Measurements from ENCODE around the gene HS6ST3. TPM values are rescaled to one million over a fixed set of nuclear protein-coding genes. Genes with fewer than 3 reads are reported as not detected.

The HS6ST3 gene
- total RNA-seq, 1 experiment from 2014 or later, result 1.2 TPM

DNA sequence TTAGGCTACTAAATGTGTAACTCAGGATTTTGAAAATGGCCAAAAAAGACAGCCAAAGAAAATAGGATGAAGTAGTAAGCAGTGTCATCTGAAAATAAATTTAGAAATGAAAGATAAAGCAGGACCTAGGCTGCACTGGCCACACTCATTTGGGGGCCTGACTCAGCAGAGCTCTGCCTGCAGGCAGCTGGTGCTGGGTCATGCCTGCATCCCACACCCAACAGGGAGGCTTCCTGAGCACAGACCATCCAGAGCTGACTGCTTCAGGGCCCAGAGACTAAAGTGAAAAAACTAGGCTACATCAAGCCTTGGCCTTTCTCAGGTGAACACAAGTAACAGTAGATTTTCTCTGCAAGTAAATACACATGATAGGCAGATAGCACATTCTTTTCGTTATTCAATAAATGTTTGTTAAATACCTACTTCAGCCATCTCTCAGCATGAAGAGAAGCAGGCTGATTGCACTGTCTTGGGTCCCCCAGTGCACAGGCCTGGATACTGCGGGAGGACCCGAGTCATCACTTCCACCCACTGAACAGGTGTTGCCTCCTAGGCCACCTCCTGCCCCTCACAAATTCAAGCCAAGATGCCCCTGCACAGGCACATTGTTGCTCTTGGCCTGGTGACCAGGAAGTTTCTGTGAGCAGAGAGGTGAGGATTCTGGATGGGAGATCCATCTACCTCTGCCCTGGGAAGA lies 620.4 kb downstream of the HS6ST3 start (continued):
- TF ChIP-seq, protein P1, sequence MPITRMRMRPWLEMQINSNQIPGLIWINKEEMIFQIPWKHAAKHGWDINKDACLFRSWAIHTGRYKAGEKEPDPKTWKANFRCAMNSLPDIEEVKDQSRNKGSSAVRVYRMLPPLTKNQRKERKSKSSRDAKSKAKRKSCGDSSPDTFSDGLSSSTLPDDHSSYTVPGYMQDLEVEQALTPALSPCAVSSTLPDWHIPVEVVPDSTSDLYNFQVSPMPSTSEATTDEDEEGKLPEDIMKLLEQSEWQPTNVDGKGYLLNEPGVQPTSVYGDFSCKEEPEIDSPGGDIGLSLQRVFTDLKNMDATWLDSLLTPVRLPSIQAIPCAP (CRISPR knock-in tag; IDR thresholded peaks at IDR 0.05), result no peak
- no peak for TF ChIP-seq EMX1 (CRISPR knock-in tag; IDR thresholded peaks at IDR 0.05)

DNA sequence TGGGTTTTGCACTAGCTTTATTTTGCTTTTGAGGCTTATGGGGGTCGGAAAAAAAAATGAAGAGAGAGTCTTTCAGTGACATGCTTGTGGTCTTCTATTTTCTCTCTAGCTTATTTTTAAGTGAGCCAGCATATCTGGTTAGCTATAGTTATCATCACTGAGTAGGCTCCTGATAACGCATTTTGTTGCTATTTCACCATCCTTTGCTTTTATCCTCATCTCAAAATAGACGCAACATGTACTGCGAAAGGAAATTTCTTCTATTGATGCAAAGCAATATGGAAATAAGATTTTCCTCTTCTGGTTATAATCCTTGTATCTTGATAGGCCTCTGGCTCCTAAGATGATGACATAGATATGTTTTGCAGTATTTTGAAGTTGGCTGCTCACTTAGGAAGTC lies 630.5 kb downstream of the HS6ST3 start:
- no peaks in the 10 kb centered on the region for H3K27me3 Mint-ChIP-seq (ENCODE audit: low read depth)
- CTCF ChIA-PET, result no interaction called here
- TF ChIP-seq GABPB1 (CRISPR knock-in tag; IDR thresholded peaks at IDR 0.05), result no peak
- TF ChIP-seq, protein P2, sequence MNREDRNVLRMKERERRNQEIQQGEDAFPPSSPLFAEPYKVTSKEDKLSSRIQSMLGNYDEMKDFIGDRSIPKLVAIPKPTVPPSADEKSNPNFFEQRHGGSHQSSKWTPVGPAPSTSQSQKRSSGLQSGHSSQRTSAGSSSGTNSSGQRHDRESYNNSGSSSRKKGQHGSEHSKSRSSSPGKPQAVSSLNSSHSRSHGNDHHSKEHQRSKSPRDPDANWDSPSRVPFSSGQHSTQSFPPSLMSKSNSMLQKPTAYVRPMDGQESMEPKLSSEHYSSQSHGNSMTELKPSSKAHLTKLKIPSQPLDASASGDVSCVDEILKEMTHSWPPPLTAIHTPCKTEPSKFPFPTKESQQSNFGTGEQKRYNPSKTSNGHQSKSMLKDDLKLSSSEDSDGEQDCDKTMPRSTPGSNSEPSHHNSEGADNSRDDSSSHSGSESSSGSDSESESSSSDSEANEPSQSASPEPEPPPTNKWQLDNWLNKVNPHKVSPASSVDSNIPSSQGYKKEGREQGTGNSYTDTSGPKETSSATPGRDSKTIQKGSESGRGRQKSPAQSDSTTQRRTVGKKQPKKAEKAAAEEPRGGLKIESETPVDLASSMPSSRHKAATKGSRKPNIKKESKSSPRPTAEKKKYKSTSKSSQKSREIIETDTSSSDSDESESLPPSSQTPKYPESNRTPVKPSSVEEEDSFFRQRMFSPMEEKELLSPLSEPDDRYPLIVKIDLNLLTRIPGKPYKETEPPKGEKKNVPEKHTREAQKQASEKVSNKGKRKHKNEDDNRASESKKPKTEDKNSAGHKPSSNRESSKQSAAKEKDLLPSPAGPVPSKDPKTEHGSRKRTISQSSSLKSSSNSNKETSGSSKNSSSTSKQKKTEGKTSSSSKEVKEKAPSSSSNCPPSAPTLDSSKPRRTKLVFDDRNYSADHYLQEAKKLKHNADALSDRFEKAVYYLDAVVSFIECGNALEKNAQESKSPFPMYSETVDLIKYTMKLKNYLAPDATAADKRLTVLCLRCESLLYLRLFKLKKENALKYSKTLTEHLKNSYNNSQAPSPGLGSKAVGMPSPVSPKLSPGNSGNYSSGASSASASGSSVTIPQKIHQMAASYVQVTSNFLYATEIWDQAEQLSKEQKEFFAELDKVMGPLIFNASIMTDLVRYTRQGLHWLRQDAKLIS (CRISPR knock-in tag; IDR thresholded peaks at IDR 0.05; ENCODE audit: borderline replicate concordance), result no peak
- no peak for TF ChIP-seq IRF2 (CRISPR knock-in tag; IDR thresholded peaks at IDR 0.05; ENCODE audit: borderline replicate concordance, low read depth)
- H3K4me1 Mint-ChIP-seq, result no peaks in the 10 kb centered on the region
- no peaks in the 10 kb centered on the region for H3K36me3 Mint-ChIP-seq
- no peak overlapping the region for H3K4me3 Mint-ChIP-seq
- H3K27ac Mint-ChIP-seq, result no peak overlapping the region
- POLR2A ChIA-PET, result no interaction called here
- H3K9me3 Mint-ChIP-seq, result no peaks in the 10 kb centered on the region
- no peak for ATAC-seq
- DNase-seq (ENCODE audit: low spot score), result no peak

DNA sequence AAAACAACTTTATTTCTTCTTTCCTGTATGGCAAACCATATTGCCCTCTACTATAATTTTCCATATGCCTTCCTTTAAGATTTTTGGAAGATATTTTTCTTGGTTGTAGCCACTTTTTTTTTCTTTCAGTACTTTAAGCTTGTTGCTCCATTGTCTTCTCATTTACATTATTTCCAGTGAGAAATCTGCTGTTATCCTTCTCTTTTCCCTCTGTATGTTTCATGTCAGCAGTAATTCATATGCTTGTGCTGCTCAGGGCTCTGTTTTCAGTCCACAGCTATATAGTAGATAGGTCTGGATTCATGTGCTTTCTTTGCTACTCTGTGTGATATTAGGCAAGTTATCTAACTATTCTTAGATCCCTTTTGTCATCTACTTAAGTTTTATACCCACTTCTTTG lies 636.7 kb downstream of the HS6ST3 start:
- Mint-ChIP-seq H3K27me3 (ENCODE audit: low read depth) (no peaks in the 10 kb centered on the region; the same call in 1 of the 2 replicates), H3K4me3 (no peak overlapping the region), H3K9me3 (peaks cover 23% of the 10 kb centered on the region), H3K36me3 (peaks cover 13% of the 10 kb centered on the region; the same call in 1 of the 2 replicates), H3K27ac (no peak overlapping the region), H3K4me1 (no peaks in the 10 kb centered on the region)
- ChIA-PET POLR2A (no interaction called here), CTCF (no interaction called here)
- ATAC-seq (no peak), DNase-seq (ENCODE audit: low spot score) (no peak)
- TF ChIP-seq ZNF317 (CRISPR knock-in tag; IDR thresholded peaks at IDR 0.05; ENCODE audit: borderline replicate concordance, low read depth) (peak; percentile 93), TP53 (CRISPR knock-in tag; IDR thresholded peaks at IDR 0.05) (no peak), ESRRA (CRISPR knock-in tag; IDR thresholded peaks at IDR 0.05; ENCODE audit: borderline replicate concordance) (no peak)

DNA sequence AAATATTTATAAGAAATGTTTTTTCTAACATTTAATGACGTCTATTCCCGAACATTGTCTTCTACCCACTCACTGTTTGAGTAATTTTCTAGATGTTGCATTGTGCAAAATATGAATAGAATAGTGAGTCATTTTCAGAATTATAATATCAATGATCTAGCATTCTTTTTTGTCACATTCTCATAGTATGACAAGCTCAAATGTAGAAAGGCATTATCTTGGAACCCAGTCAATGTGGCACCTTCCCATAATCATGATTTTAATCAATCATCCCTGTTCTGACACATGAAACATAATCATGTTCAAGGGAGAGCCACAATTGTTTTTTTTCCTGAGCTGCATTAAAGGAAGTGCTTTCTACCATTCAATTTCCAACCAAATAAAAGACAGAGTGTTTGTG lies 638.6 kb downstream of the HS6ST3 start:
- TF ChIP-seq SP1 (CRISPR knock-in tag; conservative IDR thresholded peaks at IDR 0.05), result no peak
- TF ChIP-seq, protein P3, sequence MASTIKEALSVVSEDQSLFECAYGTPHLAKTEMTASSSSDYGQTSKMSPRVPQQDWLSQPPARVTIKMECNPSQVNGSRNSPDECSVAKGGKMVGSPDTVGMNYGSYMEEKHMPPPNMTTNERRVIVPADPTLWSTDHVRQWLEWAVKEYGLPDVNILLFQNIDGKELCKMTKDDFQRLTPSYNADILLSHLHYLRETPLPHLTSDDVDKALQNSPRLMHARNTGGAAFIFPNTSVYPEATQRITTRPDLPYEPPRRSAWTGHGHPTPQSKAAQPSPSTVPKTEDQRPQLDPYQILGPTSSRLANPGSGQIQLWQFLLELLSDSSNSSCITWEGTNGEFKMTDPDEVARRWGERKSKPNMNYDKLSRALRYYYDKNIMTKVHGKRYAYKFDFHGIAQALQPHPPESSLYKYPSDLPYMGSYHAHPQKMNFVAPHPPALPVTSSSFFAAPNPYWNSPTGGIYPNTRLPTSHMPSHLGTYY (CRISPR knock-in tag; IDR thresholded peaks at IDR 0.05), result no peak
- TF ChIP-seq, protein P4, sequence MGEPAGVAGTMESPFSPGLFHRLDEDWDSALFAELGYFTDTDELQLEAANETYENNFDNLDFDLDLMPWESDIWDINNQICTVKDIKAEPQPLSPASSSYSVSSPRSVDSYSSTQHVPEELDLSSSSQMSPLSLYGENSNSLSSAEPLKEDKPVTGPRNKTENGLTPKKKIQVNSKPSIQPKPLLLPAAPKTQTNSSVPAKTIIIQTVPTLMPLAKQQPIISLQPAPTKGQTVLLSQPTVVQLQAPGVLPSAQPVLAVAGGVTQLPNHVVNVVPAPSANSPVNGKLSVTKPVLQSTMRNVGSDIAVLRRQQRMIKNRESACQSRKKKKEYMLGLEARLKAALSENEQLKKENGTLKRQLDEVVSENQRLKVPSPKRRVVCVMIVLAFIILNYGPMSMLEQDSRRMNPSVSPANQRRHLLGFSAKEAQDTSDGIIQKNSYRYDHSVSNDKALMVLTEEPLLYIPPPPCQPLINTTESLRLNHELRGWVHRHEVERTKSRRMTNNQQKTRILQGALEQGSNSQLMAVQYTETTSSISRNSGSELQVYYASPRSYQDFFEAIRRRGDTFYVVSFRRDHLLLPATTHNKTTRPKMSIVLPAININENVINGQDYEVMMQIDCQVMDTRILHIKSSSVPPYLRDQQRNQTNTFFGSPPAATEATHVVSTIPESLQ (CRISPR knock-in tag; IDR thresholded peaks at IDR 0.05), result no peak
- no peak for TF ChIP-seq JAZF1 (CRISPR knock-in tag; IDR thresholded peaks at IDR 0.05)
- TF ChIP-seq GTF2I (CRISPR knock-in tag; conservative IDR thresholded peaks at IDR 0.05), result no peak
- no peak for TF ChIP-seq SOX15 (CRISPR knock-in tag; IDR thresholded peaks at IDR 0.05)
- TF ChIP-seq PRRX2 (CRISPR knock-in tag; IDR thresholded peaks at IDR 0.05), result no peak
- no peak for TF ChIP-seq NFE2L1 (CRISPR knock-in tag; IDR thresholded peaks at IDR 0.05)
- TF ChIP-seq HMGA2 (CRISPR knock-in tag; IDR thresholded peaks at IDR 0.05), result no peak
- TF ChIP-seq, protein P5, sequence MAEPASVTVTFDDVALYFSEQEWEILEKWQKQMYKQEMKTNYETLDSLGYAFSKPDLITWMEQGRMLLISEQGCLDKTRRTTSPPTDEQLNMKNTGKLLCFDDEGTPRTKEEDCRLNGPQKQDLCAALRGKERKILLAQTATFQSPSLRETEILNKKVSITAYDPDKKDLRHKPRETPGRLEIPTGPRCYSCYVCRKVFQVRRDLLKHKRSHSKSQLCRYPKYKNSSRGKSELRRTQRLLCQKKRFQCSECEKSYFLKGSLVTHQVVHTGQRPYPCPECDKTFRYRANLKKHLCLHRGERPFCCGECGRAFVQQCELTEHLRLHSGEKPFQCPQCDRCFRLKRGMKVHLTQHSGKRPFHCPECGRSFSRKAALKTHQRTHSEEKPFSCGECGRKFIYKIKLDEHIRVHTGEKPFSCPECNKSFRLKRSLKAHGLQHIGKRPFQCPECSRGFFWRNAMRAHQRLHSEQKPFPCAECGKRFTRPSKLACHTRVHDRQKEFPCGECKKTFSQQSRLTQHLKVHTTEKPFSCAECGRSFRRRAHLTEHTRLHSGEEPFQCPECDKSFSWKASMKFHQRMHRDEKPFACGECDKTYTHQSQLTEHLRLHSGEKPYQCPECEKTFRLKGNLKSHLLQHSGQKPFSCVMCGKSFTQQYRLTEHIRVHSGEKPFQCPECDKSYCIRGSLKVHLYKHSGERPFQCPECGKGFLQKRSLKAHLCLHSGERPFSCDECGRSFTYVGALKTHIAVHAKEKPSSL (CRISPR knock-in tag; conservative IDR thresholded peaks at IDR 0.05), result no peak
- TF ChIP-seq NFATC4 (CRISPR knock-in tag; IDR thresholded peaks at IDR 0.05), result no peak
- CTCF ChIA-PET, result no interaction called here

More for the DNA sequence above, 638.6 kb downstream of the HS6ST3 start:
- Mint-ChIP-seq H3K9me3 (peaks cover 23% of the 10 kb centered on the region), H3K27me3 (ENCODE audit: low read depth) (no peaks in the 10 kb centered on the region; the same call in 1 of the 2 replicates), H3K36me3 (peaks cover 13% of the 10 kb centered on the region; the same call in 1 of the 2 replicates), H3K4me1 (no peaks in the 10 kb centered on the region), H3K27ac (no peak overlapping the region), H3K4me3 (no peak overlapping the region)
- POLR2A ChIA-PET, result no interaction called here
- ATAC-seq (no peak), DNase-seq (ENCODE audit: low spot score) (no peak)

All from WTC11 (cell line).